ENCODE measurements around the gene USP11.

- TF ChIP-seq POLR2A (IDR thresholded peaks at IDR 0.05; ENCODE audit: low read depth, low read length) (no peak), CTCF (conservative IDR thresholded peaks at IDR 0.05; ENCODE audit: low read depth, low read length) (no peak), SMC3 (IDR thresholded peaks at IDR 0.05; ENCODE audit: low read depth, low read length) (no peak), CEBPB (IDR thresholded peaks at IDR 0.05; ENCODE audit: low read depth, low read length) (no peak), CHD1 (IDR thresholded peaks at IDR 0.05; ENCODE audit: low read depth, low read length) (no peak), MAFK (IDR thresholded peaks at IDR 0.05; ENCODE audit: low read depth, low read length) (no peak), MXI1 (IDR thresholded peaks at IDR 0.05; ENCODE audit: borderline replicate concordance, low read depth, low read length) (no peak), RAD21 (IDR thresholded peaks at IDR 0.05; ENCODE audit: low read length) (no peak)
These were observed 8.6 kb downstream of the USP11 start for GRCh38 chrX:47241201-47242011.

Data from IMR-90 (cell line).